ENCODE measurements around the gene CTSS. TPM values are rescaled to one million over a fixed set of nuclear protein-coding genes. Genes with fewer than 3 reads are reported as not detected.
"Not testable (repeated sequence)": the region's sequence is repeated elsewhere in the genome, so short reads cannot be mapped to it uniquely, and the experiment has no call there.

CTSS gene
- polyA plus RNA-seq, 10 donors, result 9.6 to 24.1 (median 15.0) TPM

DNA sequence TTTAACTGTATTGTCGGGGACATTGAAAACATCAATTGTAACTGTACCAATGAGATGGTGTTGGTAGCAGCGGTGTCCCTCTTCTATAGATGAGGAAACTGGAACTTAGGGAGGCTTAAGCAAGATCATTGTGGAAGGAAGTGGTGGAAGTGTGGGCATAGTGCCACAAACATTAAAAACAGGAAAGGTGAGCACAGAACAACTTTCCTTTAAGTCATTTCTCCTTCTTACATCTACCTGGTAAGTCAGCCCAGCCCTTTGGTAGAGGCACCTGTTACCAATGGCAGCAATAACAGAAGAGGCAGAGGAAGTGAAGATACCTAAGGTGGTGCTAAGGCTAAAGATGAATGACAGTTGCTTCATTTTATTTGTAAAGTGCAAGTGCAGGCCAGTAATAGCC, 12.0 kb upstream of the CTSS start:
- no peak for DNase-seq

DNA sequence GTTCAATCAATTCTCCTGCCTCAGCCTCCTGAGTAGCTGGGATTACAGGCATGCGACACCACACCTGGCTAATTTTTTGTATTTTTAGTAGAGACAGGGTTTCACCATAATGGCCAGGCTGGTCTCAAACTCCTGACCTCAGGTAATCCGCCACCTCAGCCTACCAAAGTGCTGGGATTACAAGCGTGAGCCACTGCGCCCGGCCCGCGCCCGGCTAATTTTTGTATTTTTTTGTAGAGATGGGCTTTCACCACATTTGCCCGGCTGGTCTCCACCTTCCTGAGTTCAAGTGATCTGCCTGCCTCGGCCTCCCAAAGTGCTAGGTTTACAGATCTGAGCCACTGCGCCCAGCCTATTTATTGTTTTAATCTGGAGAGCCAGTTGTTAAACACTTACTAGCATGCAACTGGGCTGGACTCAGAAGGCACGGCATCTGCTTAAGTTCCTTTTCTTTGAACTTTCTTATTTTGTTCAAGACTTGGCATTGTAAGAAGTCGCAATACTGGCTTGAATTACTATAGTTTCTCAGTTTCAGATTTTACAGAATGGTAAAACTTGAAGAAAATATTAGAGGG, 10.4 kb upstream of the CTSS start:
- DNase-seq, result not testable (repeated sequence)

DNA sequence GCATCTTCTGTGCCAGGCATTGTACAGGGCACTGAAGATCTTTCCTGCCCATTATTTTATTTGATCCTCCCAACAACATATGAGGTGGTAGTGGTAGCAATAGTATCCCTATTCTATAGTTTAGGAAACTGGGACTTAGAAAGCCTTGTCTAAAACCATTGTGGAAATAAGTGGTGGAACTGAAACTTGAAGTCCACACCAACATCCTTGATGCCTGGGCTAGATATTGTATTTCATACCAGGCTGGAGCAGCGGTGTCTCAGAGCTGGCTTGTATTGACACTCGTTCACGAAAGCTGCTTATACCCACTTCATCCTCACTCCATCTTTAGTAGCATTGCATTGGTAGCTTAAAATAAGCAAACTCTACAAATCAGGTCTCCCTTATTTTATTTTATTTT, 9.7 kb upstream of the CTSS start:
- DNase-seq, result no peak

DNA sequence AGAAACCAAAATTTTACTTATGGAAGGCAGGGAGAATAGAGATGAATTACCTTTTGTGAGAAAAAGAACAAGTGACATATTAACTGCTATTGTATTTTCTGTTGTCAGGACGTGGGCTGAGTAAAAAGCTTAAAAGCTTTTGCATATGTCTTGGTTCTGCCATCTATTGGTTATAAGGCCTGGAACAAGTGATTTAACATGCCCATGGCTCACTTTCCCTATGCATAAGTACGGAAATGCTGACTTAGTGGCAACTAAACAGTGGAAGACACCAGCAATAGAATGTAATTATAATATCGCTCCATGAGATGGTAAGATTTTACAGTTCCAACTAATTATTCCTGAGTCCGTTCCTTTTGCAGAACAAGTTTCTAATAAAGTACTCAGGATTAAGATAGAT, 6.7 kb upstream of the CTSS start:
- DNase-seq, result peak in 1 of 3 donors; percentile 28

DNA sequence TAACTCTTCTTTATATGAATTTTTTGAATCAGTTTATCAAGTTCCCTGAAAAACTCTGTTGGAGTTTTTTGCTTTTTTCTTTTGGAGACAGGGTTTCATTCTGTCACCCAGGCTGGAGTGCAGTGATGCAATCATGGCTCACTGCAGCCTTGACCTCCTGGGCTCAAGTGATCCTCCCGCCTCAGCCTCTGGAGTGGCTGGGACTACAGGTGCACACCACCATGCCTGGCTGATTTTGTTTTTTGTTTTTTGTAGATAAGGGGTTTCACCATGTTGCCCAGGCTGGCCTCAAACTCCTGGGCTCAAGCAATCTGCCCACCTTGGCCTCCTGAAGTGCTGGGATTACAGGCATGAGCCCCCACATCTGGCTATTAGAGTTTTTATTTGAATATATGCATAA, 2.1 kb upstream of the CTSS start:
- not testable (repeated sequence) for DNase-seq

DNA sequence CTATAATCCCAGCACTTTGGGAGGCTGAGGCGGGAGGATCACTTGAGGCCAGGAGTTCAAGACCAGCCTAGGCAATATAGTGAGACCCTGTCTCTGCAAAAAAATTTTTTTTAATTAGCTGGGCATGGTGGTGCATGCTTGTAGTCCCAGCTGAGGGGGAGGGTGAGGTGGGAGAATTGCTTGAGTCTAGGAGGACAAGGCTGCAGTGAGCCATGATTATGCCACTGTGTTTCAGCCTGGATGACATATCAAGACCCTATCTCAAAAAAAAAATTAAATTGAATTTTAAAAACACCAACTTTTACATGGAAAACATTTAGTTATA, 361 bp upstream of the CTSS start:
- DNase-seq, result not testable (repeated sequence)

DNA sequence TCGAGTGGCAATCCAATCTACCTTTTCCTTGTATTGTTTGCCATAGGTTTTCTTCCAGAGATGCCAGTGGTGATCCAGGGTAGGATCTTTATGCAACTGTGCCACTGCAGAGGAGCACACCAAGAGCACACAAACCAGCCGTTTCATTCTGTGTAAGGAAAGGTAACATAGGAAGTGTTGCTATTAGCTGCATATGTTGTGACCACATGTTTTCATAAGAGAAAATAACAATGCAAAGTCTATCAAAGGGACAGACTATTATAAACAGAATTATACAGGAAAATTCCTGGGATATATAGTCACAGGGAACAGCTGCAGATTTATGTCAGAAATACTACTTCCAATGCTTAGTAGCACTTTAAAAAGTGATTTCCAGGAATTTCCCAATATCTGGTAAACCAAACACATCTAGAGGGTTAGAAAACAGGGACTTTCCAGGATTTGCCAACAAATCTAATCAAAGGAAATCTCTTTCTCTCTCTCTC, 919 bp downstream of the CTSS start:
- peak; percentile 34 to 59 (median 49) for DNase-seq

DNA sequence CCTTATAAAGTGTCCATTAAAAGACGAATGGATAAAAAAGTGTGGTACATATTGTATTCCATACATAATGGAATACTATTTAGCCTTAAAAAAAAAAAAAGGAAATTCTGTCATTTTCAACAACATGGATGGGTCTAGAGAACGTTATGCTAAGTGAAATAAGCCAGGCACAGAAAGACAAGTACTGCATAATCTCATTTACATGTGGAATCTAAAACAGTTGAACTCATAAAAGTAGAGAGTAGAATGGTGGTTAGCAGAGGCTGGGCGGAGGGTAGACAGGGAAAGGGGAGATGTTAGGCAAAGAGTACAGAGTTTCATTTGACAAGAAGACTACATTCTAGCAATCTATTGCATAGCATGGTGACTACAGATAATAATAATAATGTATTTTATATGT, 2.6 kb downstream of the CTSS start:
- DNase-seq, result no peak

DNA sequence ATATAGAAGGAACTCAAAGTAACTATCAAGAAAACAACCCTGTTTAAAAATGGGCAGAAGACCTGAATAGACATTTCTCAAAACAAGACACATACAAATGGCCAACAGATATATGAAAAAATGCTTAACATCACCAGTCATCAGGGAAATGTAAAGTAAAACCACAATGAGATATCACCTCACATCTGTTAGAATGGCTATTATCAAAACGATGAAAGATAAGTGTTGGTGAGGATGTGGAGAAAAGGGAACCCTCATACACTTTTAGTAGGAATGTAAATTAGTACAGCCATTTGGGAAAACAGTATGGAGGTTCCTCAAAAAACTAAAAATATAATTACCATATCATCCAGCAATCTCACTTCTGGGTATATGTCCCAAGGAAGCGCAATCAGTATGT, 3.0 kb downstream of the CTSS start:
- no peak for DNase-seq

DNA sequence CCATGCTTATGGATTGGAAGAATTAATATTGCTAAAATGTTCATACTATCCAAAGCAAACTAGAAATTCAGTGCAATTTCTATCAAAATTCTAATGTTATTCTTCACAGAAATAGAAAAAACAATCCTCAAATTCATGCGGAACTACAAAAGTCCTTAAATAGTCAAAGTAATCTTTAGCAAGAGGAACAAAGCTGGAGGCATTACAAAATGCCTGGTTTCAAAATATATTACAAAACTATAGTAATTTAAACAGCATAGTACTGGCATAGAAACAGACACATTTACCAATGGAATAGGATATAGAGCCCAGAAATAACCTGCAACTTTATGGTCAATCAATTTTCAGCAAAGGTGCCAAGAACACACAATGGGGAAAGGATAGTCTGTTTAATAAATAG, 3.8 kb downstream of the CTSS start:
- no peak for DNase-seq

DNA sequence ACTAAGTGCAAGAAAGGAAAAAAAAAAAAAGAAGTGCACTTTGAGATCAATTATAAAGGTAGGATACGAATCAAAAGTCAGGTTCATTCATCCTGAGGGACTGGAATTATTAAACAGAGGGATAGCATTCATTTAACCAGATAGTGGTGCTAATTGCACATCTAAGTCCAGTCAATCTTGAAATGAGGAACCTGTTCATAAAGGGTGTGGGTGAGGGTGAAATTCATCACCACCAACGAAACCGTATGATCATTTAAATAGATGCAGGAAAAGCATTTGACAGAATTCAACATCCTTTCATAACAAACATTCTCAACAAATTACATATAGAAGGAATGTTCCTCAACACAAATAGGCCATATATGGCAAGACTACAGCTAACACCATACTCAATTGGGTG, 5.6 kb downstream of the CTSS start:
- DNase-seq, result no peak

DNA sequence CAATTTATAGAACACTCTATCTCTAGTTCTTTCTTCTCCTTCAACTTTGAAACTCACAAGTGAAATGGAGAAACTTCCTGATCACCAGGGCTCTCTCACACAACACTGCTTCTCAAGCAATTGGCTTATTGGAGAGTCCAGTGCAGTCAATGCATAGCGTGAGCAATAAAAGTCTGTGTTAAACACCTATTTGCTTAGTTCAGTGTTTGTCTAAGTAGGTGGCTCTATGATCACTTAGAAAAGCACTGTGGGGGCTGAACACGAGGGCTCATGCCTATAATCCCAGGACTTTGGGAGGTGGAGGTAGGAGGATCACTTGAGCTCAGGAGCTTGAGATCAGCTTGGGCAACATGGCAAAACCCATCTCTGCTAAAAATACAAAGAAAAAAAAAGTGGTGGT, 12.2 kb downstream of the CTSS start:
- DNase-seq, result no peak

DNA sequence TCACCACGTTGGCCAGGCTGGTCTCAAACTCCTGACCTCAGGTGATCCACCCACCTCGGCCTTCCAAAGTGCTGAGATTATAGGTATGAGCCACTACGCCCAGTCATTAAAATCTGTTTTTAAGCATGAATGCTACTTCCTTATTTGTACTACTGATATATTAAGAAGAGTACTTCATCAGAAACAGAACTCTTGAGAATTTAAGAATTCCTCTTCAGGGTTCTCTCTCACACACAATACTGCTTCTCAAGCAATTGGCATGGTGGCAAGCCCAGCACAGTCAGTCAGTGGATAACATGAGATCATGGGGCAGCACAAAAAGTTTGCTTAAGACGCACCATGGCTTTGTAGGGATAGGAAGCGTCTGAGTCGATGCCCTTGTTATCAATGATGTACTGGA, 14.1 kb downstream of the CTSS start:
- no peak for DNase-seq

DNA sequence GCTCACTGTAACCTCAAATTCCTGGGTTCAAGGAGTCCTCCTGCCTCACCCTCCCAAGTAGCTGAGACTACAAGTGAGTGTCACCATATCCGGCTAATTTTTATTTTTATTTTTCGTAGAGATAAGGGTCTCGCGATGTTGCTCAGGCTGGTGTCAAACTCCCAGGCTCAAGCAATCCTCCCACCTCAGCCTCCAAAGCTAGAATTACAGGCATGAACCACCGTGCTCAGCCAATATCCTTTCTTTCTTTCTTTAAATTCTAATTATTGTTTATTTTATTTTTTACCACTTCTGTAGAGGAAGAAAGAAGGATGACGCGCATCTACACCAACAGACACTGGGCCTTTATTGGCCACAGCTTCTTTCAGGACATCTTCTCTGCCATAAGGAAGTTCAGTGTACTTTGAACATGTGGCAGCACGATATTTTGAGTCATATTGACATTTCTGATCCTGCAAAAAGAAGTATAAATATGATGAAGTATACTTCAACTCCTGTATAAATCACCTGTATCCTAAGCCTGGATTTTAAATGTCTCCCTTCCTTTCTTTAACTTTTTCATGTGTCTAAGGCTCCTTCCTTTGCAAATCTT, 15.8 kb downstream of the CTSS start:
- DNase-seq, result no peak

DNA sequence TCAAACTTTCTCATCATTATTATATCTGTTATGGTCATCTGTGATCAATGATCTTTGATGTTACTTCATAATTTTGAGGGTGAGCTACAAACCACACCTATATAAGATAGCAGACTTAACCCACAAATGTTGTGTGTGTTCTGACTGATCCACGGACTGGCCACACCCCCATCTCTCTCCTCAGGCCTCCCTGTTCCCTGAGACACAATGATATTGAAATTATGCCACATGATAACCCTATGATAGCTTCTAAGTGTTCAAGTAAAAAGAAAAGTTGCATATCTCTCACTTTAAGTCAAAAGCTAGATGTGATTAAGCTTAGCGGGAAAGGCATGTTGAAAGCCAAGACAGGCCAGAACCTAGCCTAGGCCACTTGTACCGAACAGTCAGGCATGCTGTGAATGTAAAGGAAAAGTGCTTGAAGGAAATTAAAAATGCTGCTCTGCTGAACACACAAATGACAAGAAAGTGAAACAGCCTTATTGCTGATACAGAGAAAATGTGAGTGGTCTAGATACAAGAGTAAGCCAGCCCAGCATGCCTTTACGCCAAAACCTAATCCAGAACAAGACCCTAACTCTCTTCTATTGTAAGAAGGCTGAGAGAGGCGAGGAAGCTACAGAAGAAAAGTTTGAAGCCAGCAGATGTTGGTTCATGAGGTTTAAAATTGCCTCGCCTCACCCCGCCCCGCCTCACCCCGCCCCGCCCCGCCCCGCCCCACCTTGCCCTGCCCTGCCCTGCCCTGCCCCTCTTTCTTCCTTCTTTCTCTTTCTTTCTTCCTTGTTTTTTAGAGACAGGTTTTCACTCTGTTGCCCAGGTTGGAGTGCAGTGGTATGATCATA, 16.5 kb downstream of the CTSS start:
- no peak for DNase-seq

DNA sequence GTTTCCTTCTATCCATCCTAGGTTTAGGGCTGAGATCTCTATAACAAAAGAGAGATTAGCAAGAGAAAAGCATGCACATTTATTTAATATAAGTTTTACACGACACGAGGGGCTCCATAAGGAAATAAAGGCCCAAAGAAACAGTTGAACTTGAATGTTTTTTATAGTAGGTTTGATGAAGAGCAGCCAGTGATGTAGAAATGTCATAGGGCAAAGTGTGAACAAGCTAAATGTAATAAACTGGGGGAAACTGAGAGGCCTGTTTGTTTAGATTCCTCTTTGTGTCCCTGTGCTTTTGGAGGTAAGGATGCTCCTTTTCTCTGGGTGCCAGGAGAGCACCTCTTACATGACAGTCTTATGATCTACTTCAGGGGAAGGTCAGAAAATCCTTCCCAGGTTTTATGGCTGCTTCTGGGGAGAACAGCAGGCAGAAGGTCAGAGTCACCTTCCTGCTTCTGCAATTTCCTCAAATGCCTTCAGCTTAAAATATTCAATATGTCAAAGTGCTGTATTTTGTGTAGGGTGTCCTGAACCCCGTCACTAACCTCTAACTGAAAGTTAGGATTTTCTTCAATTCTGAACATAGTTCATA, 35.4 kb downstream of the CTSS start:
- no peak for DNase-seq

DNA sequence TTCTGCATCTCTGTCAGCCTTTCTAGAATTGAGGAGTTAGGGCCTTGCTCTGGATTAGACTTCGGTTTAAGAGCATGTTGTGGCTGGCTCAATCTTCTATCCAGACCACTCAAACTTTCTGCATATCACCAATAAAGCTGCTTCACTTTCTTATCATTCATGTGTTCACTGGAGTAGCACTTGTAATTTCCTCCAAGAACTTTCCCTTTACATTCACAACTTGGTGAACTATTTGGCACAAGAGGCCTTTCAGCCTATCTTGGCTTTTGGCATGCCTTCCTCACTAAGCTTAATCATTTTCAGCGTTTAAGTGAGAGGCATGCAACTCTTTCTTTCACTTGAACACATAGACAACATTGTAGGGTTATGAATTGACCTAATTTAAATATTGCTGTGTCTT, 41.2 kb downstream of the CTSS start:
- no peak for DNase-seq

DNA sequence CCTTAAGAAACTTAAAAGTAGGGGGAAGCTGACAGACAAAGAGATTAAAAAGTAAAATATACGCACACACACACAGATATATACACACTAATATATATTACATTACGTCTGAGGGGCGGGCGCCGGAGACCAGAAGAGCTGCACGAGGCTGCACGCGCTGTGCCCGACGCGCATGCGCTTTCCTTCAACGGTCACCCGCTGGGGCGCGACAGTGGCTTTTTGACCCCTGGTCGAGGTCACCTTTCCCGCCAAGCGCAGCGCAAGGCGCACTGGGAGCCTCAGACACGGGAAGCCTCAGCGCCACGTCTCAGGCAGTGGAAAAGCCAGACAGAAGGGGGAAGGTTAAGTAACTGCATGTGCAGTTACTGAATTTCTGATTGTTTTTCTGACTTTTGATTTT, 44.9 kb downstream of the CTSS start, which contains the start of gene HORMAD1:
TSS of gene HORMAD1 (minus strand) at position 193 of the 400 bp plus-strand sequence. CDS start 1,390 bp downstream, outside the sequence.
- DNase-seq, result no peak

DNA sequence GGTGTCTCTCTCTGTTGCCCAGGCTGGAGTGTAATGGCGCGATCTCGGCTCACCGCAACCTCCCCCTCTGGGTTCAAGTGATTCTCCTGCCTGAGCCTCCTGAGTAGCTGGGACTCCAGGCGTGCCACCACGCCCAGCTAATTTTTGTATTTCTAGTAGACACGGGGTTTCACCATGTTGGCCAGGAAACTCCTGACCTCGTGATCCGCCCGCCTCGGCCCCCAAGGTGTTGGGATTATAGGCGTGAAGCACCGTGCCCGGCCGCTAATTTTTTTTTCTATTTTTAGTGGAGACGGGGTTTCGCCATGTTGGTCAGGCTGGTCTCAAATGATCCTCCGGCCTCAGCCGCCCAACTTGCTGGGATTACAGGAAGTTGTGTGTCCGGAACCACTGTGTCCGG, 45.5 kb downstream of the CTSS start:
- DNase-seq, result no peak

DNA sequence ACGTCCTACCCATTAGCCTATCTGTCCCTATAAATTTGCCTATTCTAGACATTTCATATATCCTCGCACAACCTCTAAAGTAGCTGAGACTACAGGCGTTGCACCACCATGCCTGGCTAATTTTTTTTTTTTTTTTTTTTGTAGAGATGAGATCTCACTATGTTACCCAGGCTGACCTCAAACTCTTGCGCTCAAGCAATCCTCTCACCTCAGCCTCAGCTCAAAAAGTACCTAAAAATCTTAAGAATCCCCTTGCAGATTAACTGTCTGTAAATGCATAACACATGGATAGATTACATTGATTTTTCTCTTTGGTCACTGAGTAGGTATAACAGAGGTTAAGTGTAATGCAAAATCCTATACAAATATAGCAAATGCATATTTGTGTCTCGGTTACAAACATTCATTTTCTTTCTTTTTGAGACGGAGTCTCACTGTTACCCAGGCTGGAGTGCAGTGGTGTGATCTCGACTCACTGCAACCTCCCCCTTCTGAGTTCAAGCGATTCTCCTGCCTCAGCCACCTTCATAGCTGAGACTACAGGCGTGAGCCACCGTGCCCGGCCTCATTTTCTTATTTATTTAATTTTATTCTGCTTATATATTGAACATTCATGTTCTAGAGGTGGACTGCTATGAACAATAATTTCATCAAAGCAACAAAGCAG, 47.2 kb downstream of the CTSS start:
- no peak for DNase-seq

DNA sequence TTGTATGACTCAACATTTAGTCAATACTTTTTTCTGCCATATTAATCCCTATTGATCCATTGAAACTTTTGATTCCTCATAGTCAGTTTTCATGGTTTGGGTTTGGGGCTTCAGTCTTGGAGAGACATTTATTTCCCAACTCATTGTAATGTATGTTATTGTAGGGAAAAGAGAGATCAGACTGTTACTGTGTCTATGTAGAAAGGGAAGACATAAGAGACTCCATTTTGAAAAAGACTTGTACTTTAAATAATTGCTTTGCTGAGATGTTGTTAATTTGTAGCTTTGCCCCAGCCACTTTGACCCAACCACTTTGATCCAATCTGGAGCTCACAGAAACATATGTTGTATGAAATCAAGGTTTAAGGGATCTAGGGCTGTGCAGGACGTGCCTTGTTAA, 56.5 kb downstream of the CTSS start:
- DNase-seq, result not testable (repeated sequence)

DNA sequence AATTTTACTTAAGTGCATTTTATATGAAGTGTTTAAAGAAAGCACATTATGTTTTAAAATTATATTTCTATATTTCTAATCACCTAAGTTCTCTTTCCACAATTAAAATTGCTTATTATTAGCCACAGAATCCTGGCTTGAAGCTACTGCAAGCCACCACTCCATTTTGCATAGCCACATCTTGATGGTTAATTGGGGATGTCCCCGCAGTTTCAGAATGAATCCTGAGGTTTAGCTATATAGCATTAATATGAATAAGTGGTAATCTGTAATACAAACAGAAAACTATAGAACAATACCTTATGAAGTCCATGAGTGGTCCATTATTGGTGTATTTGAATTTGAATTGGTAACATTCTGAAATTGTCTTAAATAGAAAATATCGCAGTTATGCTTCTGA, 57.0 kb downstream of the CTSS start:
- DNase-seq, result no peak

Measured in muscle of back (tissue), 11 donors.